SK-N-SH treated with all-trans-retinoic acid at 6 μM for 48 hours (cell line): ENCODE results near the gene KRT9.

Source experiments
- ATAC-seq: fragments of 200-7000 bp; cut with Tn5 transposase; 3 replicates; pipeline ENCODE4 v1.9.1; 2020; ENCODE audit warnings: mild to moderate bottlenecking, moderate library complexity
- ARNTL ChIP-seq: fragments of 450-650 bp; formaldehyde crosslinking; IDR thresholded peaks from 2 replicates; pipeline ENCODE4 v1.5.0; 2020; ENCODE audit warnings: low read depth, mild to moderate bottlenecking, moderate library complexity, borderline replicate concordance
- BACH2 ChIP-seq: fragments of 250-450 bp; sonication (Bioruptor Pico); IDR thresholded peaks from 2 replicates; pipeline ENCODE4 v1.9.0; 2021; ENCODE audit warnings: mild to moderate bottlenecking, borderline replicate concordance
- CSDC2 ChIP-seq: fragments of 250-450 bp; sonication (Bioruptor Pico); IDR thresholded peaks from 2 replicates; pipeline ENCODE4 v1.5.0; 2020; ENCODE audit warnings: mild to moderate bottlenecking, moderate library complexity
- GLIS3 ChIP-seq: fragments of 250-450 bp; sonication (Bioruptor Pico); IDR thresholded peaks from 2 replicates; pipeline ENCODE4 v1.5.0; 2020; ENCODE audit warnings: mild to moderate bottlenecking, moderate library complexity
- OSR1 ChIP-seq: fragments of 250-450 bp; sonication (Bioruptor Pico); IDR thresholded peaks from 2 replicates; pipeline ENCODE4 v1.8.0; 2022; ENCODE audit warnings: moderate library complexity, mild to moderate bottlenecking, inconsistent platforms
- PPARA ChIP-seq: fragments of 250-450 bp; sonication (Bioruptor Pico); IDR thresholded peaks from 2 replicates; pipeline ENCODE4 v1.5.0; 2020; ENCODE audit warnings: mild to moderate bottlenecking, borderline replicate concordance
- RARB ChIP-seq: fragments of 250-450 bp; sonication (Bioruptor Pico); IDR thresholded peaks from 2 replicates; pipeline ENCODE4 v1.8.0; 2021; ENCODE audit warnings: mild to moderate bottlenecking, moderate library complexity
- TCF4 ChIP-seq: fragments of 250-450 bp; sonication (Bioruptor Pico); IDR thresholded peaks from 2 replicates; pipeline ENCODE4 v1.8.0; 2021; ENCODE audit warnings: mild to moderate bottlenecking, moderate library complexity, borderline replicate concordance
- TOX ChIP-seq: fragments of 250-450 bp; sonication (Bioruptor Pico); IDR thresholded peaks from 2 replicates; pipeline ENCODE4 v1.8.0; 2021; ENCODE audit warnings: mild to moderate bottlenecking, moderate library complexity, borderline replicate concordance
- ZC3H10 ChIP-seq: fragments of 250-450 bp; sonication (Bioruptor Pico); IDR thresholded peaks from 2 replicates; pipeline ENCODE4 v1.5.1; 2021; ENCODE audit warnings: mild to moderate bottlenecking, moderate library complexity
- ZFP3 ChIP-seq: fragments of 250-450 bp; sonication (Bioruptor Pico); IDR thresholded peaks from 2 replicates; pipeline ENCODE4 v1.5.0; 2020; ENCODE audit warnings: mild to moderate bottlenecking, moderate library complexity
- ZFP30 ChIP-seq: fragments of 450-650 bp; formaldehyde crosslinking; IDR thresholded peaks from 2 replicates; pipeline ENCODE4 v1.5.0; 2022; ENCODE audit warnings: mild to moderate bottlenecking, moderate library complexity
- ZNF70 ChIP-seq: fragments of 450-650 bp; formaldehyde crosslinking; IDR thresholded peaks from 2 replicates; pipeline ENCODE4 v1.5.0; 2020; ENCODE audit warnings: mild to moderate bottlenecking, moderate library complexity
- TF ChIP-seq, protein P1 (sequence below): fragments of 250-450 bp; sonication (Bioruptor Pico); IDR thresholded peaks from 2 replicates; pipeline ENCODE4 v1.8.0; 2020; ENCODE audit warnings: mild to moderate bottlenecking, moderate library complexity, borderline replicate concordance
- TF ChIP-seq, protein P2 (sequence below): fragments of 250-450 bp; sonication (Bioruptor Pico); IDR thresholded peaks from 2 replicates; pipeline ENCODE4 v1.8.0; 2021; ENCODE audit warnings: low read depth, mild to moderate bottlenecking, moderate library complexity, borderline replicate concordance
- TF ChIP-seq, protein P3 (sequence below): fragments of 250-450 bp; sonication (Bioruptor Pico); IDR thresholded peaks from 2 replicates; pipeline ENCODE4 v1.5.1; 2020; ENCODE audit warnings: low read depth, mild to moderate bottlenecking, moderate library complexity
- TF ChIP-seq, protein P4 (sequence below): fragments of 250-450 bp; sonication (Bioruptor Pico); IDR thresholded peaks from 2 replicates; pipeline ENCODE4 v1.5.0; 2020; ENCODE audit warnings: mild to moderate bottlenecking, moderate library complexity

The KRT9 gene

DNA sequence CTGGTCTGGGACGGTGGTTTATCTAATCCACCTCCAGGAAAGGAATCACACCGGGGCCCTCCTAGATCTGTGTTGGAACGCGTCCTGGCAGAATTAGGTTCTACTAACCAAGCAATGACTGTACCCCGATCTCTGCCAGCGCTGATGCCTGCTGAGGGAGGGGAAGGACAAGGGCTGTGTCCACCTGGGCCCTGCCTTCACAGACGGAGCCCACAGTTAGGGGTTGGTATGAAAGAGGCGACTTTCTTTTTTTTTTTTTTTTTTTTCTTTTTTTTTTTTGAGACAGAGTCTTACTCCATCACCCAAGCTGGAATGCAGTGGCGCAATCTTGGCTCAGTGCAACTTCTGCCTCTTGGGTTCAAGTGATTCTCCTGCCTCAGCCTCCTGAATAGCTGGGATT lies 33.9 kb downstream of the KRT9 start (continued):
- TF ChIP-seq ZFP3 (CRISPR knock-in tag) (no peak), GLIS3 (CRISPR knock-in tag) (no peak), TCF4 (no peak), ZFP30 (CRISPR knock-in tag) (no peak), TOX (no peak), ARNTL (no peak), ZC3H10 (no peak)
- TF ChIP-seq, protein P1, sequence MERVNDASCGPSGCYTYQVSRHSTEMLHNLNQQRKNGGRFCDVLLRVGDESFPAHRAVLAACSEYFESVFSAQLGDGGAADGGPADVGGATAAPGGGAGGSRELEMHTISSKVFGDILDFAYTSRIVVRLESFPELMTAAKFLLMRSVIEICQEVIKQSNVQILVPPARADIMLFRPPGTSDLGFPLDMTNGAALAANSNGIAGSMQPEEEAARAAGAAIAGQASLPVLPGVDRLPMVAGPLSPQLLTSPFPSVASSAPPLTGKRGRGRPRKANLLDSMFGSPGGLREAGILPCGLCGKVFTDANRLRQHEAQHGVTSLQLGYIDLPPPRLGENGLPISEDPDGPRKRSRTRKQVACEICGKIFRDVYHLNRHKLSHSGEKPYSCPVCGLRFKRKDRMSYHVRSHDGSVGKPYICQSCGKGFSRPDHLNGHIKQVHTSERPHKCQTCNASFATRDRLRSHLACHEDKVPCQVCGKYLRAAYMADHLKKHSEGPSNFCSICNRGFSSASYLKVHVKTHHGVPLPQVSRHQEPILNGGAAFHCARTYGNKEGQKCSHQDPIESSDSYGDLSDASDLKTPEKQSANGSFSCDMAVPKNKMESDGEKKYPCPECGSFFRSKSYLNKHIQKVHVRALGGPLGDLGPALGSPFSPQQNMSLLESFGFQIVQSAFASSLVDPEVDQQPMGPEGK (CRISPR knock-in tag): no peak
- TF ChIP-seq, protein P2, sequence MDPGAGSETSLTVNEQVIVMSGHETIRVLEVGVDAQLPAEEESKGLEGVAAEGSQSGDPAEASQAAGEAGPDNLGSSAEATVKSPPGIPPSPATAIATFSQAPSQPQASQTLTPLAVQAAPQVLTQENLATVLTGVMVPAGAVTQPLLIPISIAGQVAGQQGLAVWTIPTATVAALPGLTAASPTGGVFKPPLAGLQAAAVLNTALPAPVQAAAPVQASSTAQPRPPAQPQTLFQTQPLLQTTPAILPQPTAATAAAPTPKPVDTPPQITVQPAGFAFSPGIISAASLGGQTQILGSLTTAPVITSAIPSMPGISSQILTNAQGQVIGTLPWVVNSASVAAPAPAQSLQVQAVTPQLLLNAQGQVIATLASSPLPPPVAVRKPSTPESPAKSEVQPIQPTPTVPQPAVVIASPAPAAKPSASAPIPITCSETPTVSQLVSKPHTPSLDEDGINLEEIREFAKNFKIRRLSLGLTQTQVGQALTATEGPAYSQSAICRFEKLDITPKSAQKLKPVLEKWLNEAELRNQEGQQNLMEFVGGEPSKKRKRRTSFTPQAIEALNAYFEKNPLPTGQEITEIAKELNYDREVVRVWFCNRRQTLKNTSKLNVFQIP (CRISPR knock-in tag): no peak
- TF ChIP-seq, all 23 proteins: peak for 0

DNA sequence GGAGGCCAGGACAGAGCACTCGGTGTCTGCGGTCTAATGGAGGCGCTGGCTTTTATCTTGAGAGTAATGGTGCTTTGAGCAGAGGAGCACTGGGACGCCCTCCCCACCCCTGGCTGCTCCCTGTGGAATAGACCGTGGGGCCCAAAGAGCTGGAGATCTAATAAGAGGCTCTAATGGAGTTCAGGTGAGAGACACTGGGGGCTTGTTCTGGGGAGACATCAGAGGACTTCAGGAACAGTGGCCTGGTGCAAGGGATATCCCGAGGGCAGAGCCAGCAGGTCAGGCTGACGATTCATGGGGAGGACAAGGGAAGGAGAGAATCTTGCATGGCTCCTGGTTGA lies 34.3 kb downstream of the KRT9 start:
- ATAC-seq: no peak
- TF ChIP-seq, protein P3, sequence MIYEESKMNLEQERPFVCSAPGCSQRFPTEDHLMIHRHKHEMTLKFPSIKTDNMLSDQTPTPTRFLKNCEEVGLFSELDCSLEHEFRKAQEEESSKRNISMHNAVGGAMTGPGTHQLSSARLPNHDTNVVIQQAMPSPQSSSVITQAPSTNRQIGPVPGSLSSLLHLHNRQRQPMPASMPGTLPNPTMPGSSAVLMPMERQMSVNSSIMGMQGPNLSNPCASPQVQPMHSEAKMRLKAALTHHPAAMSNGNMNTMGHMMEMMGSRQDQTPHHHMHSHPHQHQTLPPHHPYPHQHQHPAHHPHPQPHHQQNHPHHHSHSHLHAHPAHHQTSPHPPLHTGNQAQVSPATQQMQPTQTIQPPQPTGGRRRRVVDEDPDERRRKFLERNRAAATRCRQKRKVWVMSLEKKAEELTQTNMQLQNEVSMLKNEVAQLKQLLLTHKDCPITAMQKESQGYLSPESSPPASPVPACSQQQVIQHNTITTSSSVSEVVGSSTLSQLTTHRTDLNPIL (CRISPR knock-in tag): no peak
- TF ChIP-seq, protein P4, sequence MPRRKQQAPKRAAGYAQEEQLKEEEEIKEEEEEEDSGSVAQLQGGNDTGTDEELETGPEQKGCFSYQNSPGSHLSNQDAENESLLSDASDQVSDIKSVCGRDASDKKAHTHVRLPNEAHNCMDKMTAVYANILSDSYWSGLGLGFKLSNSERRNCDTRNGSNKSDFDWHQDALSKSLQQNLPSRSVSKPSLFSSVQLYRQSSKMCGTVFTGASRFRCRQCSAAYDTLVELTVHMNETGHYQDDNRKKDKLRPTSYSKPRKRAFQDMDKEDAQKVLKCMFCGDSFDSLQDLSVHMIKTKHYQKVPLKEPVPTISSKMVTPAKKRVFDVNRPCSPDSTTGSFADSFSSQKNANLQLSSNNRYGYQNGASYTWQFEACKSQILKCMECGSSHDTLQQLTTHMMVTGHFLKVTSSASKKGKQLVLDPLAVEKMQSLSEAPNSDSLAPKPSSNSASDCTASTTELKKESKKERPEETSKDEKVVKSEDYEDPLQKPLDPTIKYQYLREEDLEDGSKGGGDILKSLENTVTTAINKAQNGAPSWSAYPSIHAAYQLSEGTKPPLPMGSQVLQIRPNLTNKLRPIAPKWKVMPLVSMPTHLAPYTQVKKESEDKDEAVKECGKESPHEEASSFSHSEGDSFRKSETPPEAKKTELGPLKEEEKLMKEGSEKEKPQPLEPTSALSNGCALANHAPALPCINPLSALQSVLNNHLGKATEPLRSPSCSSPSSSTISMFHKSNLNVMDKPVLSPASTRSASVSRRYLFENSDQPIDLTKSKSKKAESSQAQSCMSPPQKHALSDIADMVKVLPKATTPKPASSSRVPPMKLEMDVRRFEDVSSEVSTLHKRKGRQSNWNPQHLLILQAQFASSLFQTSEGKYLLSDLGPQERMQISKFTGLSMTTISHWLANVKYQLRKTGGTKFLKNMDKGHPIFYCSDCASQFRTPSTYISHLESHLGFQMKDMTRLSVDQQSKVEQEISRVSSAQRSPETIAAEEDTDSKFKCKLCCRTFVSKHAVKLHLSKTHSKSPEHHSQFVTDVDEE (CRISPR knock-in tag): no peak
- TF ChIP-seq, protein P2 (CRISPR knock-in tag): no peak
- TF ChIP-seq RARB (no peak), ZFP3 (CRISPR knock-in tag) (no peak), ZNF70 (CRISPR knock-in tag) (no peak), ZC3H10 (no peak), CSDC2 (CRISPR knock-in tag) (no peak), TOX (no peak), BACH2 (no peak), PPARA (CRISPR knock-in tag) (no peak), OSR1 (CRISPR knock-in tag) (no peak)
- TF ChIP-seq, protein P1 (CRISPR knock-in tag): no peak

DNA sequence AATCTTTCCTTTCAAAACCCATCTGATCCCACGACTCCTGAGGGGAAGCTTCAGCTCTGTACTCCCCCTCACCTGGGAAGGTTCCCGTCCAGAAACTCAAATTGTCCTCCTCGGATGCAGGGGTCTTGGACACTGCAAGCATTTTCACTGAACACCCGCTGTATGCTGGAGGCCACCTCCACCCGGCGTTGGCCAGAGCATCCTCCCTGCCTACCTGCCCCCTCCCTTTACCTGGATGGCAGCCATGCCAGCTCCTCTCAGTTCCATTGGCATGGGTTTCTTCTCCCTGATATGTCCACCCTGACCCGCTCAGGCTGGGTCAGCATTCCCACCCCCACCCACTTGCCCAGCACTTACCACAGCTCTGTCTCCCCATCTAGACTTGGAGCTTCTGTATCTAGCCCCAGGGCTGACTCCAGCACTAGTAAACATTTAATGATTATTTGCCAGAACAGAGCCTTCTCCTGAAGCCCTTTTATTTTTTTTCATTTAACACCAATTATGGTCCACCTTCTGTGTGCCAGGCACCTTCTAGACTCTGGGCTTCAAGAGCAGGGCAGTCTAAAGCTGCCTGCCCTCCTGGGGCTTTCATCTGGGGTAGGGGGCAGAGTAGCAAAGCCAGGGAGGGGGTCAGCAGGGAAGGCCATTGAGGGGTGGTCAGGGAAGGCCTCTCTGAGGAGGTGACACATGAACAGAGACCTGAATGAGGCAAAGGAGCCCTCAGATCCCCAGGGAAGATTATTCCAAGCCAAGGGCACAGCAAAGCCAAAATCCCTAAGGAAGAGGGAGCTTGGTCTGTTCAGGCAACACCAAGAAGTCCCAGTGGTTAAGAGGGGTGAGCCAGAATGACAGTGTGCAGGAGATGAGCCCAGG lies 34.9 kb downstream of the KRT9 start:
- TF ChIP-seq, protein P3 (CRISPR knock-in tag): no peak
- no peak for ATAC-seq
